B cell (primary cell): Measurements from ENCODE around the gene HIRA. TPM values are rescaled to one million over a fixed set of nuclear protein-coding genes. Genes with fewer than 3 reads are reported as not detected.

ENCODE experiments used
- ATAC-seq: fragments of 200-7000 bp; cut with Tn5 transposase; one replicate; pipeline ENCODE4 v1.10.0; 2021; ENCODE audit warnings: low read depth, mild to moderate bottlenecking, moderate number of reproducible peaks, moderate library complexity
- CTCF ChIA-PET: fragments of 350-600 bp; sonication (Branson Sonifier 250); formaldehyde crosslinking; loops from one replicate; lab custom pipeline; 2021; ENCODE audit warnings: antibody characterized with exemption, inconsistent platforms; lab: Charles Lee
- POLR2A ChIA-PET: fragments of 350-600 bp; sonication (Branson Sonifier 250); formaldehyde crosslinking; loops from one replicate; lab custom pipeline; 2021; ENCODE audit warnings: antibody characterized with exemption; lab: Charles Lee
- DNase-seq: peaks from one replicate; pipeline ENCODE4 v3.0.0; 2013
- H2AFZ ChIP-seq: 2 replicates; pipeline ENCODE4 v1.6.1; 2012; ENCODE audit warnings: mild to moderate bottlenecking, low read depth, low read length; ENCODE audit not compliant: insufficient read depth, poor library complexity, severe bottlenecking
- H3K27ac ChIP-seq, 2 donors: 1 replicate in 1 of 2; 2 replicates in 1 of 2; pipeline ENCODE4 v1.5.1; 2012 to 2013; ENCODE audit warnings: low read length in 2 of 2, mild to moderate bottlenecking in 2 of 2, moderate library complexity in 1 of 2
- H3K27me3 ChIP-seq, 4 experiments: fragments of 200-600 bp in 1 of 4; sonication (generic) in 1 of 4; replicated peaks in 1 of 4; 1 replicate in 2 of 4; 2 replicates in 2 of 4; pipeline versions ENCODE4 v1.6.1 to v1.7.0; 2013 to 2016; ENCODE audit warnings: low read length in 3 of 4, mild to moderate bottlenecking in 2 of 4, mixed read lengths in 1 of 4, moderate library complexity in 1 of 4; ENCODE audit not compliant: insufficient read depth in 4 of 4, control insufficient read depth in 3 of 4; ENCODE audit errors: control extremely low read depth in 1 of 4
- H3K36me3 ChIP-seq, 2 experiments: replicated peaks in 1 of 2; 1 replicate in 1 of 2; 2 replicates in 1 of 2; pipeline versions ENCODE4 v1.6.1 to v1.7.1; 2013; ENCODE audit warnings: low read length in 1 of 2; ENCODE audit not compliant: insufficient read depth in 2 of 2, control insufficient read depth in 1 of 2; ENCODE audit errors: control extremely low read depth in 1 of 2, extremely low read depth in 1 of 2
- H3K4me1 ChIP-seq, 2 donors: fragments of 200-600 bp in 1 of 2; sonication (generic) in 1 of 2; 1 replicate in 1 of 2; 2 replicates in 1 of 2; pipeline versions ENCODE4 v1.5.1 to v1.6.1; 2013 to 2017; ENCODE audit warnings: low read length in 2 of 2; ENCODE audit not compliant: control insufficient read depth in 2 of 2, insufficient read depth in 2 of 2
- H3K4me2 ChIP-seq: replicated peaks from 2 replicates; pipeline ENCODE3; 2012; ENCODE audit warnings: mild to moderate bottlenecking, low read depth, low read length; ENCODE audit not compliant: poor library complexity, severe bottlenecking
- H3K4me3 ChIP-seq, 5 experiments: fragments of 200-600 bp in 1 of 5; sonication (generic) in 1 of 5; 1 replicate in 3 of 5; 2 replicates in 2 of 5; pipeline versions ENCODE4 v1.5.1 to v1.7.0; 2011 to 2016; ENCODE audit warnings: low read length in 4 of 5, mild to moderate bottlenecking in 4 of 5, low read depth in 2 of 5, control low read depth in 1 of 5, moderate library complexity in 1 of 5; ENCODE audit not compliant: insufficient read depth in 1 of 5; ENCODE audit errors: control extremely low read depth in 1 of 5, extremely low read depth in 1 of 5
- H3K79me2 ChIP-seq: fragments of 200-600 bp; sonication (generic); one replicate; pipeline ENCODE4 v1.6.0; 2016; ENCODE audit warnings: low read length; ENCODE audit not compliant: control insufficient read depth, insufficient read depth
- H3K9ac ChIP-seq: fragments of 200-600 bp; sonication (generic); 2 replicates; pipeline ENCODE4 v1.6.1; 2017; ENCODE audit warnings: mild to moderate bottlenecking, low read length, moderate library complexity
- H3K9me3 ChIP-seq, 3 donors: one replicate each; pipeline versions ENCODE4 v1.6.1 to v1.7.1; 2013; ENCODE audit warnings: low read length in 2 of 3; ENCODE audit not compliant: control insufficient read depth in 2 of 3, insufficient read depth in 1 of 3; ENCODE audit errors: control extremely low read depth in 1 of 3
- H4K20me1 ChIP-seq: 2 replicates; pipeline ENCODE4 v1.6.0; 2012; ENCODE audit warnings: mild to moderate bottlenecking, low read length; ENCODE audit not compliant: insufficient read depth, control insufficient read depth, poor library complexity, severe bottlenecking
- H3K27ac Mint-ChIP-seq: one replicate; pipeline ENCODE4 v1.8.0; 2021; ENCODE audit warnings: mixed read lengths
- H3K27me3 Mint-ChIP-seq: one replicate; pipeline ENCODE4 v1.8.0; 2021; ENCODE audit warnings: mixed read lengths
- H3K4me1 Mint-ChIP-seq: one replicate; pipeline ENCODE4 v1.8.0; 2021; ENCODE audit warnings: mixed read lengths
- H3K4me3 Mint-ChIP-seq: one replicate; pipeline ENCODE4 v1.8.0; 2021; ENCODE audit warnings: mixed read lengths
- H3K9me3 Mint-ChIP-seq: one replicate; pipeline ENCODE4 v1.8.0; 2022; ENCODE audit warnings: mixed read lengths; ENCODE audit not compliant: insufficient read depth
- EZH2 ChIP-seq: IDR thresholded peaks from 2 replicates; pipeline ENCODE4 v1.6.1; 2012; ENCODE audit warnings: borderline replicate concordance, low read depth, mild to moderate bottlenecking, moderate library complexity, low read length; ENCODE audit not compliant: insufficient read depth, poor library complexity, severe bottlenecking
- WGBS: methylation state at CpG from one replicate; pipeline ENCODE4 v1.1.5; 2013; ENCODE audit warnings: missing lambda C conversion rate; ENCODE audit not compliant: insufficient coverage; 5-methylcytosine and 5-hydroxymethylcytosine counted together
- intact Hi-C: fragments of 100-400 bp; cut with micrococcal nuclease; formaldehyde crosslinking; loops from one replicate; pipeline ENCODE4 v1.10.0; 2022
- polyA plus RNA-seq: library from polyadenylated mRNA; depleted of rRNA; stranded (reverse); fragments of >200 nt; gene quantifications from 2 replicates; pipeline ENCODE4 v1.2.3, GENCODE V29; 2012
- total RNA-seq, 2 donors: library from RNA; stranded (reverse); fragments of 120-200 nt in 1 of 2; gene quantifications; 1 replicate in 1 of 2; 2 replicates in 1 of 2; pipeline versions ENCODE4 v1.2.3 to v1.2.4, GENCODE V29; 2013 to 2022
- TF ChIP-seq, protein P1 (sequence below): fragments of 200-600 bp; IDR thresholded peaks from one replicate; pipeline ENCODE4 v1.8.0; 2022; ENCODE audit warnings: antibody characterized with exemption, mild to moderate bottlenecking

The HIRA gene
- total and polyA plus RNA-seq, 2 donors (not counting 1 experiment from before 2014, with no cell fraction given), result 28.3 to 34.5 TPM

- POLR2A ChIA-PET, result no interaction called here
- intact Hi-C loops, result no loop called here
- Histone ChIP-seq H3K4me3 (no peak overlapping the region), H4K20me1 (peaks cover 49% of the 10 kb centered on the region), H3K36me3 (peaks cover 0 to 27% of the 10 kb centered on the region in 2 experiments), H3K27ac (no peak overlapping the region), H3K4me2 (no peak overlapping the region), H2AFZ (no peak overlapping the region), H3K4me1 (no peaks in the 10 kb centered on the region), H3K27me3 (no peaks in the 10 kb centered on the region), H3K9me3 (no peaks in the 10 kb centered on the region), H3K79me2 (peaks cover 64% of the 10 kb centered on the region), H3K9ac (no peak overlapping the region)
- peaks cover 21% of the 10 kb centered on the region for H3K4me1 Mint-ChIP-seq
- no peak for TF ChIP-seq EZH2
- TF ChIP-seq, protein P1, sequence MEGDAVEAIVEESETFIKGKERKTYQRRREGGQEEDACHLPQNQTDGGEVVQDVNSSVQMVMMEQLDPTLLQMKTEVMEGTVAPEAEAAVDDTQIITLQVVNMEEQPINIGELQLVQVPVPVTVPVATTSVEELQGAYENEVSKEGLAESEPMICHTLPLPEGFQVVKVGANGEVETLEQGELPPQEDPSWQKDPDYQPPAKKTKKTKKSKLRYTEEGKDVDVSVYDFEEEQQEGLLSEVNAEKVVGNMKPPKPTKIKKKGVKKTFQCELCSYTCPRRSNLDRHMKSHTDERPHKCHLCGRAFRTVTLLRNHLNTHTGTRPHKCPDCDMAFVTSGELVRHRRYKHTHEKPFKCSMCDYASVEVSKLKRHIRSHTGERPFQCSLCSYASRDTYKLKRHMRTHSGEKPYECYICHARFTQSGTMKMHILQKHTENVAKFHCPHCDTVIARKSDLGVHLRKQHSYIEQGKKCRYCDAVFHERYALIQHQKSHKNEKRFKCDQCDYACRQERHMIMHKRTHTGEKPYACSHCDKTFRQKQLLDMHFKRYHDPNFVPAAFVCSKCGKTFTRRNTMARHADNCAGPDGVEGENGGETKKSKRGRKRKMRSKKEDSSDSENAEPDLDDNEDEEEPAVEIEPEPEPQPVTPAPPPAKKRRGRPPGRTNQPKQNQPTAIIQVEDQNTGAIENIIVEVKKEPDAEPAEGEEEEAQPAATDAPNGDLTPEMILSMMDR, result no peak
- no peaks in the 10 kb centered on the region for H3K27me3 Mint-ChIP-seq
- DNase-seq, result no peak
- no peak overlapping the region for H3K27ac Mint-ChIP-seq
- no peak for ATAC-seq
- no peak overlapping the region for H3K4me3 Mint-ChIP-seq
- 86% methylated on average over 4 of the region's 4 CpGs for WGBS
- no peaks in the 10 kb centered on the region for H3K9me3 Mint-ChIP-seq
- CTCF ChIA-PET, result interaction anchor here (0.6 kb wide), 1 partner anchor 210 kb away, joined by 3 read pairs; no protein-coding TSS in a partner anchor
Observed at GRCh38 chr22:19412923-19413322, 18.6 kb downstream of the HIRA start.

DNA sequence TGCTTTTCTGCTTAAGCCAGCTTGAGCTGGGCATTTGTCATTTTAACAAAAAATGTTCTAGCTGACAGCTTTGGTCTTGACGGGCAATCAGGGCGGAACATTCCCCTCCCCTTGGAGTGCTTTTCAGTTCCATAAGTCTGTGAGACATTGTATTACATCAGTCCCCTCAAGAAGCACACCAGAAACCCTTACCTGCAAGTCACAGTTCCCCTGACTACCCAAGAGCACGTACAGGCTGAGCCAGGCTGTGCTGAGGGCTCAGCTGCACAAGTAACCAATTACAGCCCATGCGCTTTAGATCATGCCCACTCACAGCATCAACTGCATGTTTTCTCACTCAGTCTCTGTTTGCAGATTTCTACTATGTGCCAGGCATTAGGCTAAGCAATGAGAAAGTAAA lies 19.1 kb downstream of the HIRA start:
- TF ChIP-seq, protein P1, result no peak
- Histone ChIP-seq H3K79me2 (peaks cover 59% of the 10 kb centered on the region), H3K9me3 (no peaks in the 10 kb centered on the region), H3K27ac (no peak overlapping the region), H2AFZ (no peak overlapping the region), H3K4me2 (no peak overlapping the region), H3K9ac (no peak overlapping the region), H3K36me3 (peaks cover 0 to 32% of the 10 kb centered on the region in 2 experiments), H3K4me1 (no peaks in the 10 kb centered on the region), H3K4me3 (no peak overlapping the region), H3K27me3 (no peaks in the 10 kb centered on the region), H4K20me1 (peaks cover 44% of the 10 kb centered on the region)
- H3K4me1 Mint-ChIP-seq, result peaks cover 21% of the 10 kb centered on the region
- WGBS, result 93% methylated on average over 3 of the region's 4 CpGs
- ChIA-PET POLR2A (interaction anchor here (0.6 kb wide), 1 partner anchor 451 kb away, joined by 3 read pairs; no protein-coding TSS in a partner anchor), CTCF (interaction anchor here (0.6 kb wide), 1 partner anchor 211 kb away, joined by 3 read pairs; no protein-coding TSS in a partner anchor)
- no peak for DNase-seq
- no peak for ATAC-seq
- H3K27me3 Mint-ChIP-seq, result no peaks in the 10 kb centered on the region
- H3K27ac Mint-ChIP-seq, result no peak overlapping the region
- H3K9me3 Mint-ChIP-seq, result no peaks in the 10 kb centered on the region
- intact Hi-C loops, result no loop called here
- no peak overlapping the region for H3K4me3 Mint-ChIP-seq
